HEK293 (cell line): ENCODE data around the gene ETHE1.

Experiments
- GLIS1 ChIP-seq: fragments of 450-650 bp; formaldehyde crosslinking; IDR thresholded peaks from 2 replicates; pipeline ENCODE4 v1.5.1; 2016; ENCODE audit warnings: missing biosample characterization, missing genetic modification characterization
- KLF16 ChIP-seq: fragments of 450-650 bp; formaldehyde crosslinking; IDR thresholded peaks from 2 replicates; pipeline ENCODE4 v1.5.1; 2017; ENCODE audit warnings: missing biosample characterization, missing genetic modification characterization
- KLF8 ChIP-seq: fragments of 450-650 bp; formaldehyde crosslinking; IDR thresholded peaks from 2 replicates; pipeline ENCODE4 v1.5.1; 2016; ENCODE audit warnings: missing biosample characterization, missing genetic modification characterization
- SP3 ChIP-seq: fragments of 450-650 bp; formaldehyde crosslinking; IDR thresholded peaks from 2 replicates; pipeline ENCODE4 v1.5.1; 2016; ENCODE audit warnings: missing biosample characterization, missing genetic modification characterization
- ZBTB11 ChIP-seq: fragments of 450-650 bp; formaldehyde crosslinking; conservative IDR thresholded peaks from 2 replicates; pipeline ENCODE4 v1.5.1; 2016; ENCODE audit warnings: low read depth, missing biosample characterization, missing genetic modification characterization
- ZBTB8A ChIP-seq: fragments of 450-650 bp; formaldehyde crosslinking; IDR thresholded peaks from 2 replicates; pipeline ENCODE4 v1.5.1; 2016; ENCODE audit warnings: missing biosample characterization, missing genetic modification characterization
- ZFHX2 ChIP-seq: fragments of 450-650 bp; formaldehyde crosslinking; conservative IDR thresholded peaks from 2 replicates; pipeline ENCODE4 v1.5.1; 2016; ENCODE audit warnings: missing biosample characterization, missing genetic modification characterization
- ZNF10 ChIP-seq: fragments of 450-650 bp; formaldehyde crosslinking; IDR thresholded peaks from 2 replicates; pipeline ENCODE4 v1.5.1; 2017; ENCODE audit warnings: missing biosample characterization, missing genetic modification characterization
- ZNF112 ChIP-seq: fragments of 450-650 bp; formaldehyde crosslinking; IDR thresholded peaks from 2 replicates; pipeline ENCODE4 v1.5.0; 2017; ENCODE audit warnings: missing biosample characterization, missing genetic modification characterization
- ZNF335 ChIP-seq: fragments of 450-650 bp; formaldehyde crosslinking; conservative IDR thresholded peaks from 2 replicates; pipeline ENCODE4 v1.5.1; 2016; ENCODE audit warnings: missing biosample characterization, missing genetic modification characterization
- ZNF423 ChIP-seq: fragments of 450-650 bp; formaldehyde crosslinking; IDR thresholded peaks from 2 replicates; pipeline ENCODE4 v1.5.1; 2016; ENCODE audit warnings: missing biosample characterization, missing genetic modification characterization
- ZNF449 ChIP-seq: fragments of 450-650 bp; formaldehyde crosslinking; IDR thresholded peaks from 2 replicates; pipeline ENCODE4 v1.5.1; 2017; ENCODE audit warnings: missing biosample characterization, mild to moderate bottlenecking, missing genetic modification characterization, moderate library complexity
- ZNF501 ChIP-seq: fragments of 450-650 bp; formaldehyde crosslinking; IDR thresholded peaks from 2 replicates; pipeline ENCODE4 v1.5.1; 2016; ENCODE audit warnings: missing biosample characterization, missing genetic modification characterization
- ZNF510 ChIP-seq: fragments of 450-650 bp; formaldehyde crosslinking; IDR thresholded peaks from 2 replicates; pipeline ENCODE4 v1.5.1; 2018; ENCODE audit warnings: mild to moderate bottlenecking, missing genetic modification characterization, missing biosample characterization; ENCODE audit not compliant: insufficient replicate concordance
- ZNF624 ChIP-seq: fragments of 450-650 bp; formaldehyde crosslinking; IDR thresholded peaks from 2 replicates; pipeline ENCODE4 v1.5.1; 2017; ENCODE audit warnings: missing biosample characterization, missing genetic modification characterization
- ZNF785 ChIP-seq: fragments of 450-650 bp; formaldehyde crosslinking; IDR thresholded peaks from 2 replicates; pipeline ENCODE4 v1.5.1; 2016; ENCODE audit warnings: missing biosample characterization, missing genetic modification characterization
- ZSCAN23 ChIP-seq: fragments of 450-650 bp; formaldehyde crosslinking; IDR thresholded peaks from 2 replicates; pipeline ENCODE4 v1.5.1; 2016; ENCODE audit warnings: missing biosample characterization, missing genetic modification characterization
- ZSCAN5A ChIP-seq: fragments of 450-650 bp; formaldehyde crosslinking; IDR thresholded peaks from 2 replicates; pipeline ENCODE4 v1.5.1; 2016; ENCODE audit warnings: missing biosample characterization, missing genetic modification characterization
- TF ChIP-seq, protein P1 (sequence below): fragments of 450-650 bp; formaldehyde crosslinking; IDR thresholded peaks from 2 replicates; pipeline ENCODE4 v1.5.1; 2016; ENCODE audit warnings: missing biosample characterization, missing genetic modification characterization
- TF ChIP-seq, protein P2 (sequence below): fragments of 450-650 bp; formaldehyde crosslinking; optimal IDR thresholded peaks from 2 replicates; pipeline ENCODE3; 2016; ENCODE audit warnings: missing biosample characterization, mild to moderate bottlenecking, missing genetic modification characterization
- TF ChIP-seq, protein P3 (sequence below): sonication (generic); formaldehyde crosslinking; IDR thresholded peaks from 2 replicates; pipeline ENCODE4 v1.8.1; 2022; ENCODE audit warnings: mild to moderate bottlenecking, moderate library complexity, missing genetic modification reagents
- TF ChIP-seq, protein P4 (sequence below): fragments of 450-650 bp; formaldehyde crosslinking; IDR thresholded peaks from 2 replicates; pipeline ENCODE4 v1.5.1; 2016; ENCODE audit warnings: missing biosample characterization, missing genetic modification characterization, borderline replicate concordance

ETHE1 gene

GRCh38 chr19:43463381-43464133 lies 63.4 kb downstream of the ETHE1 start (continued):
- 0 out of 2 replicates have a peak, but pooled peaks have one; percentile 34 for TF ChIP-seq ZBTB11 (tag by site-specific recombination)
- no peak for TF ChIP-seq ZSCAN23 (tag by site-specific recombination)
- TF ChIP-seq ZNF335 (tag by site-specific recombination), result peak; percentile 96
- TF ChIP-seq ZNF112 (tag by site-specific recombination), result no peak
- TF ChIP-seq KLF16 (tag by site-specific recombination), result peak; percentile 82
- peak; percentile 100 for TF ChIP-seq SP3
- TF ChIP-seq, protein P1, sequence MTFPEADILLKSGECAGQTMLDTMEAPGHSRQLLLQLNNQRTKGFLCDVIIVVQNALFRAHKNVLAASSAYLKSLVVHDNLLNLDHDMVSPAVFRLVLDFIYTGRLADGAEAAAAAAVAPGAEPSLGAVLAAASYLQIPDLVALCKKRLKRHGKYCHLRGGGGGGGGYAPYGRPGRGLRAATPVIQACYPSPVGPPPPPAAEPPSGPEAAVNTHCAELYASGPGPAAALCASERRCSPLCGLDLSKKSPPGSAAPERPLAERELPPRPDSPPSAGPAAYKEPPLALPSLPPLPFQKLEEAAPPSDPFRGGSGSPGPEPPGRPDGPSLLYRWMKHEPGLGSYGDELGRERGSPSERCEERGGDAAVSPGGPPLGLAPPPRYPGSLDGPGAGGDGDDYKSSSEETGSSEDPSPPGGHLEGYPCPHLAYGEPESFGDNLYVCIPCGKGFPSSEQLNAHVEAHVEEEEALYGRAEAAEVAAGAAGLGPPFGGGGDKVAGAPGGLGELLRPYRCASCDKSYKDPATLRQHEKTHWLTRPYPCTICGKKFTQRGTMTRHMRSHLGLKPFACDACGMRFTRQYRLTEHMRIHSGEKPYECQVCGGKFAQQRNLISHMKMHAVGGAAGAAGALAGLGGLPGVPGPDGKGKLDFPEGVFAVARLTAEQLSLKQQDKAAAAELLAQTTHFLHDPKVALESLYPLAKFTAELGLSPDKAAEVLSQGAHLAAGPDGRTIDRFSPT, result no peak
- TF ChIP-seq ZBTB8A (tag by site-specific recombination), result 0 out of 2 replicates have a peak, but pooled peaks have one; percentile 7
- peak; percentile 78 for TF ChIP-seq GLIS1 (tag by site-specific recombination)
- TF ChIP-seq KLF8 (tag by site-specific recombination), result peak; percentile 99
- TF ChIP-seq ZNF501 (tag by site-specific recombination), result peak; percentile 17; the same call in 1 of the 2 replicates
- TF ChIP-seq, protein P2, sequence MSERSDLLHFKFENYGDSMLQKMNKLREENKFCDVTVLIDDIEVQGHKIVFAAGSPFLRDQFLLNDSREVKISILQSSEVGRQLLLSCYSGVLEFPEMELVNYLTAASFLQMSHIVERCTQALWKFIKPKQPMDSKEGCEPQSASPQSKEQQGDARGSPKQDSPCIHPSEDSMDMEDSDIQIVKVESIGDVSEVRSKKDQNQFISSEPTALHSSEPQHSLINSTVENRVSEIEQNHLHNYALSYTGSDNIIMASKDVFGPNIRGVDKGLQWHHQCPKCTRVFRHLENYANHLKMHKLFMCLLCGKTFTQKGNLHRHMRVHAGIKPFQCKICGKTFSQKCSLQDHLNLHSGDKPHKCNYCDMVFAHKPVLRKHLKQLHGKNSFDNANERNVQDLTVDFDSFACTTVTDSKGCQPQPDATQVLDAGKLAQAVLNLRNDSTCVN (tag by site-specific recombination), result peak; percentile 61
- TF ChIP-seq ZNF510, result no peak
- no peak for TF ChIP-seq ZNF423
- TF ChIP-seq, protein P3, sequence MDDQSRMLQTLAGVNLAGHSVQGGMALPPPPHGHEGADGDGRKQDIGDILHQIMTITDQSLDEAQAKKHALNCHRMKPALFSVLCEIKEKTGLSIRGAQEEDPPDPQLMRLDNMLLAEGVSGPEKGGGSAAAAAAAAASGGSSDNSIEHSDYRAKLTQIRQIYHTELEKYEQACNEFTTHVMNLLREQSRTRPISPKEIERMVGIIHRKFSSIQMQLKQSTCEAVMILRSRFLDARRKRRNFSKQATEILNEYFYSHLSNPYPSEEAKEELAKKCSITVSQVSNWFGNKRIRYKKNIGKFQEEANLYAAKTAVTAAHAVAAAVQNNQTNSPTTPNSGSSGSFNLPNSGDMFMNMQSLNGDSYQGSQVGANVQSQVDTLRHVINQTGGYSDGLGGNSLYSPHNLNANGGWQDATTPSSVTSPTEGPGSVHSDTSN (CRISPR knock-in tag), result no peak
- TF ChIP-seq ZFHX2 (tag by site-specific recombination), result peak; percentile 85
- TF ChIP-seq, protein P4, sequence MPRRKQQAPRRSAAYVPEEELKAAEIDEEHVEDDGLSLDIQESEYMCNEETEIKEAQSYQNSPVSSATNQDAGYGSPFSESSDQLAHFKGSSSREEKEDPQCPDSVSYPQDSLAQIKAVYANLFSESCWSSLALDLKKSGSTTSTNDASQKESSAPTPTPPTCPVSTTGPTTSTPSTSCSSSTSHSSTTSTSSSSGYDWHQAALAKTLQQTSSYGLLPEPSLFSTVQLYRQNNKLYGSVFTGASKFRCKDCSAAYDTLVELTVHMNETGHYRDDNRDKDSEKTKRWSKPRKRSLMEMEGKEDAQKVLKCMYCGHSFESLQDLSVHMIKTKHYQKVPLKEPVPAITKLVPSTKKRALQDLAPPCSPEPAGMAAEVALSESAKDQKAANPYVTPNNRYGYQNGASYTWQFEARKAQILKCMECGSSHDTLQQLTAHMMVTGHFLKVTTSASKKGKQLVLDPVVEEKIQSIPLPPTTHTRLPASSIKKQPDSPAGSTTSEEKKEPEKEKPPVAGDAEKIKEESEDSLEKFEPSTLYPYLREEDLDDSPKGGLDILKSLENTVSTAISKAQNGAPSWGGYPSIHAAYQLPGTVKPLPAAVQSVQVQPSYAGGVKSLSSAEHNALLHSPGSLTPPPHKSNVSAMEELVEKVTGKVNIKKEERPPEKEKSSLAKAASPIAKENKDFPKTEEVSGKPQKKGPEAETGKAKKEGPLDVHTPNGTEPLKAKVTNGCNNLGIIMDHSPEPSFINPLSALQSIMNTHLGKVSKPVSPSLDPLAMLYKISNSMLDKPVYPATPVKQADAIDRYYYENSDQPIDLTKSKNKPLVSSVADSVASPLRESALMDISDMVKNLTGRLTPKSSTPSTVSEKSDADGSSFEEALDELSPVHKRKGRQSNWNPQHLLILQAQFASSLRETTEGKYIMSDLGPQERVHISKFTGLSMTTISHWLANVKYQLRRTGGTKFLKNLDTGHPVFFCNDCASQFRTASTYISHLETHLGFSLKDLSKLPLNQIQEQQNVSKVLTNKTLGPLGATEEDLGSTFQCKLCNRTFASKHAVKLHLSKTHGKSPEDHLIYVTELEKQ (tag by site-specific recombination), result no peak
- TF ChIP-seq ZNF449, result no peak
- no peak; the same call in 1 of the 2 replicates for TF ChIP-seq ZSCAN5A (tag by site-specific recombination)
- no peak for TF ChIP-seq ZNF624
- peak; percentile 40; the same call in 1 of the 2 replicates for TF ChIP-seq ZNF785 (tag by site-specific recombination)
- no peak for TF ChIP-seq ZNF10 (tag by site-specific recombination)
